K562 (cell line): ENCODE results near the gene PPP6R1. TPM values are rescaled to one million over a fixed set of nuclear protein-coding genes. Genes with fewer than 3 reads are reported as not detected.

Source experiments
- ARID4B ChIP-seq: sonication (generic); formaldehyde crosslinking; IDR thresholded peaks from 2 replicates; pipeline ENCODE4 v1.8.0; 2022; ENCODE audit warnings: mild to moderate bottlenecking, missing genetic modification reagents
- ASH1L ChIP-seq: fragments of 450-650 bp; IDR thresholded peaks from 2 replicates; pipeline ENCODE4 v1.6.1; 2018; ENCODE audit warnings: borderline replicate concordance, mild to moderate bottlenecking, low read depth; ENCODE audit not compliant: partially characterized antibody
- E2F1 ChIP-seq: sonication (generic); formaldehyde crosslinking; IDR thresholded peaks from 2 replicates; pipeline ENCODE4 v1.8.1; 2023; ENCODE audit warnings: mild to moderate bottlenecking, missing genetic modification reagents, moderate library complexity
- ELF1 ChIP-seq: fragments of 200-800 bp; sonication (Bioruptor generic); IDR thresholded peaks from 2 replicates; pipeline ENCODE4 v1.6.1; 2016; ENCODE audit warnings: missing genetic modification characterization, missing compliant biosample characterization
- GATAD2A ChIP-seq: fragments of 450-650 bp; IDR thresholded peaks from 2 replicates; pipeline ENCODE4 v1.6.1; 2017
- HCFC1 ChIP-seq: IDR thresholded peaks from 2 replicates; pipeline ENCODE4 v1.6.1; 2012; ENCODE audit warnings: low read depth, low read length, improper control_type of control experiment
- HMBOX1 ChIP-seq: sonication (generic); IDR thresholded peaks from 2 replicates; pipeline ENCODE4 v1.6.1; 2016
- JUN ChIP-seq, 2 experiments: sonication (generic) in 1 of 2; formaldehyde crosslinking in 1 of 2; IDR thresholded peaks; 2 replicates each; pipeline versions ENCODE4 v1.6.1 to v1.8.0; 2012 to 2022; ENCODE audit warnings: borderline replicate concordance in 2 of 2, mild to moderate bottlenecking in 2 of 2, improper control_type of control experiment in 1 of 2, low read depth in 1 of 2, low read length in 1 of 2, missing genetic modification reagents in 1 of 2
- KDM4B ChIP-seq, 2 experiments: fragments of 450-650 bp in 1 of 2; sonication (generic) in 1 of 2; IDR thresholded peaks; 2 replicates each; pipeline ENCODE4 v1.6.1; 2016 to 2017; ENCODE audit warnings: borderline replicate concordance in 2 of 2, antibody characterized with exemption in 1 of 2, low read depth in 1 of 2, mild to moderate bottlenecking in 1 of 2
- L3MBTL2 ChIP-seq: fragments of 450-650 bp; IDR thresholded peaks from 2 replicates; pipeline ENCODE4 v1.6.1; 2016; ENCODE audit warnings: mild to moderate bottlenecking, moderate library complexity
- MYBL2 ChIP-seq, 2 experiments: fragments of 450-650 bp in 1 of 2; sonication (generic) in 1 of 2; formaldehyde crosslinking in 1 of 2; IDR thresholded peaks; 2 replicates each; pipeline versions ENCODE4 v1.6.1 to v1.8.1; 2017 to 2022; ENCODE audit warnings: borderline replicate concordance in 1 of 2, inconsistent platforms in 1 of 2, low read depth in 1 of 2, mild to moderate bottlenecking in 1 of 2, missing genetic modification reagents in 1 of 2, moderate library complexity in 1 of 2
- MYC ChIP-seq, 2 experiments: fragments of 250-450 bp in 1 of 2; sonication (Bioruptor Pico) in 1 of 2; IDR thresholded peaks; 2 replicates each; pipeline versions ENCODE4 v1.5.1 to v1.6.1; 2012 to 2021; ENCODE audit warnings: low read depth in 2 of 2, borderline replicate concordance in 1 of 2, improper control_type of control experiment in 1 of 2, low read length in 1 of 2, mild to moderate bottlenecking in 1 of 2, moderate library complexity in 1 of 2
- NCOA1 ChIP-seq: fragments of 450-650 bp; IDR thresholded peaks from 2 replicates; pipeline ENCODE4 v1.6.1; 2016; ENCODE audit warnings: low read depth
- SRSF3 ChIP-seq: fragments of 200-400 bp; formaldehyde crosslinking; IDR thresholded peaks from 2 replicates; pipeline ENCODE4 v1.6.1; 2016; ENCODE audit warnings: mild to moderate bottlenecking, low read length, moderate library complexity; ENCODE audit not compliant: insufficient read depth
- ZNF232 ChIP-seq: sonication (generic); formaldehyde crosslinking; IDR thresholded peaks from 2 replicates; pipeline ENCODE4 v1.8.0; 2022; ENCODE audit warnings: mild to moderate bottlenecking, missing genetic modification reagents
- ZNF639 ChIP-seq, 2 experiments: fragments of 200-800 bp in 1 of 2; sonication (Bioruptor generic) in 1 of 2; sonication (generic) in 1 of 2; formaldehyde crosslinking in 1 of 2; IDR thresholded peaks in 1 of 2; conservative IDR thresholded peaks in 1 of 2; 2 replicates each; pipeline versions ENCODE4 v1.5.0 to v1.6.1; 2016 to 2020; ENCODE audit warnings: missing compliant biosample characterization in 1 of 2, missing genetic modification characterization in 1 of 2, missing genetic modification reagents in 1 of 2
- polyA plus RNA-seq, 8 experiments: library from polyadenylated mRNA; depleted of rRNA in 4 of 8; stranded (reverse) in 5 of 8; unstranded in 3 of 8; fragments of >200 nt; fragmentation: Nextera tagmentation in 2 of 8; fragmentation: Illumina TruSeq in 1 of 8; extraction: Ambion mirVana in 2 of 8; extraction: Trizol in 1 of 8; gene quantifications; 2 replicates each; pipeline versions ENCODE4 v1.2.1 to v1.2.3, GENCODE V29; 2011 to 2014; ENCODE audit warnings: inconsistent platforms in 1 of 8, missing spikeins in 1 of 8
- total RNA-seq, 7 experiments: library from RNA; depleted of rRNA in 6 of 7; stranded (reverse); fragments of >200 nt in 6 of 7; fragmentation: Illumina TruSeq in 2 of 7; extraction: Trizol in 2 of 7; gene quantifications; 2 replicates each; pipeline versions ENCODE4 v1.2.1 to v1.2.3, GENCODE V29; 2011 to 2021; ENCODE audit warnings: low replicate concordance in 1 of 7

The PPP6R1 gene
- total and polyA plus RNA-seq, 9 of the 15 experiments (the other 6 are each of a cell fraction or from before 2014, with no cell fraction given): 0.48 to 135 (median 37.2) TPM

GRCh38 chr19:55216461-55217198 lies 42.2 kb downstream of the PPP6R1 start (continued):
- TF ChIP-seq HMBOX1 (peak; percentile 48; the same call in 1 of the 2 replicates), ZNF639 (CRISPR knock-in tag; conservative IDR thresholded peaks at IDR 0.05 in 1 of 2, IDR thresholded peaks at IDR 0.05 in 1 of 2) (peak in 1 of 2 experiments; percentile 83; a peak in 2 of 4 replicates), KDM4B (IDR thresholded peaks at IDR 0.05; ENCODE audit: borderline replicate concordance in 2 of 2, low read depth in 1 of 2) (peak in 1 of 2 experiments; percentile 87; a peak in 1 of 4 replicates), HCFC1 (peak; percentile 75), E2F1 (CRISPR knock-in tag) (peak; percentile 93), ARID4B (CRISPR knock-in tag) (peak; percentile 98), SRSF3 (peak; percentile 100), JUN (IDR thresholded peaks at IDR 0.05; ENCODE audit: borderline replicate concordance, low read depth, low read length) (peak; percentile 98), JUN (CRISPR knock-in tag; IDR thresholded peaks at IDR 0.05; ENCODE audit: borderline replicate concordance) (peak; percentile 99), MYC (IDR thresholded peaks at IDR 0.05; ENCODE audit: low read depth, low read length) (peak; percentile 90), MYC (CRISPR knock-in tag; IDR thresholded peaks at IDR 0.05; ENCODE audit: borderline replicate concordance, low read depth) (0 out of 2 replicates have a peak, but pooled peaks have one; percentile 95), MYBL2 (IDR thresholded peaks at IDR 0.05; ENCODE audit: low read depth) (no peak), MYBL2 (CRISPR knock-in tag; IDR thresholded peaks at IDR 0.05; ENCODE audit: borderline replicate concordance) (no peak), ASH1L (peak; percentile 77), ELF1 (tag) (peak; percentile 98), NCOA1 (peak; percentile 78), ZNF232 (CRISPR knock-in tag) (peak; percentile 95), L3MBTL2 (peak; percentile 45), GATAD2A (peak; percentile 92; the same call in 1 of the 2 replicates)
